Mesenchymal stem cell (in vitro differentiated cells and primary cell): Measurements from ENCODE around the gene CPLX3.

Experiments used
- DNase-seq: peaks from one replicate; pipeline ENCODE4 v3.0.0-alpha.2; 2013
- H2AFZ ChIP-seq: one replicate; pipeline ENCODE4 v1.6.1; 2013; ENCODE audit warnings: low read depth, mild to moderate bottlenecking, control low read depth, inconsistent platforms, low read length, moderate library complexity
- H2AK5ac ChIP-seq: 2 replicates; pipeline ENCODE4 v1.6.1; 2013; ENCODE audit warnings: low read length, moderate library complexity, mild to moderate bottlenecking, inconsistent platforms; ENCODE audit not compliant: severe bottlenecking
- H2BK120ac ChIP-seq: one replicate; pipeline ENCODE4 v1.6.1; 2013; ENCODE audit warnings: low read depth, mild to moderate bottlenecking, inconsistent platforms, low read length, moderate library complexity
- H2BK12ac ChIP-seq, 2 experiments: one replicate each; pipeline ENCODE4 v1.6.1; 2013; ENCODE audit warnings: inconsistent platforms in 2 of 2, low read length in 2 of 2, mild to moderate bottlenecking in 2 of 2, moderate library complexity in 2 of 2, control low read depth in 1 of 2
- H2BK15ac ChIP-seq: one replicate; pipeline ENCODE4 v1.6.1; 2013; ENCODE audit warnings: mild to moderate bottlenecking, low read depth, inconsistent platforms; ENCODE audit not compliant: poor library complexity, severe bottlenecking
- H2BK5ac ChIP-seq: 2 replicates; pipeline ENCODE4 v1.6.1; 2013; ENCODE audit warnings: low read depth, mild to moderate bottlenecking, low read length, control low read depth, inconsistent platforms; ENCODE audit not compliant: poor library complexity, severe bottlenecking
- H3K14ac ChIP-seq, 2 experiments: one replicate each; pipeline ENCODE4 v1.6.1; 2013; ENCODE audit warnings: inconsistent platforms in 2 of 2, low read length in 2 of 2, control low read depth in 1 of 2, mild to moderate bottlenecking in 1 of 2, moderate library complexity in 1 of 2
- H3K18ac ChIP-seq, 2 experiments: one replicate each; pipeline ENCODE4 v1.6.1; 2013; ENCODE audit warnings: inconsistent platforms in 2 of 2, low read length in 2 of 2, control low read depth in 1 of 2, low read depth in 1 of 2, mild to moderate bottlenecking in 1 of 2
- H3K23ac ChIP-seq, 2 experiments: one replicate each; pipeline ENCODE4 v1.6.1; 2013; ENCODE audit warnings: inconsistent platforms in 2 of 2, low read length in 2 of 2, mild to moderate bottlenecking in 2 of 2, moderate library complexity in 2 of 2, control low read depth in 1 of 2
- H3K27ac ChIP-seq: 2 replicates; pipeline ENCODE4 v1.5.1; 2013; ENCODE audit warnings: mild to moderate bottlenecking, moderate library complexity, low read length, control low read depth, inconsistent platforms; ENCODE audit not compliant: poor library complexity, severe bottlenecking
- H3K27me3 ChIP-seq, 2 experiments: 2 replicates each; pipeline versions ENCODE4 v1.6.1 to v1.7.0; 2013; ENCODE audit warnings: low read length in 2 of 2, mild to moderate bottlenecking in 2 of 2, moderate library complexity in 2 of 2, control low read depth in 1 of 2, inconsistent platforms in 1 of 2; ENCODE audit not compliant: control insufficient read depth in 1 of 2, insufficient read depth in 1 of 2
- H3K36me3 ChIP-seq, 2 experiments: 2 replicates each; pipeline versions ENCODE4 v1.6.1 to v1.7.0; 2013; ENCODE audit warnings: low read length in 2 of 2, control low read depth in 1 of 2, inconsistent platforms in 1 of 2, low read depth in 1 of 2, mild to moderate bottlenecking in 1 of 2; ENCODE audit not compliant: insufficient read depth in 2 of 2, control insufficient read depth in 1 of 2
- H3K4ac ChIP-seq, 2 experiments: one replicate each; pipeline ENCODE4 v1.6.1; 2013; ENCODE audit warnings: inconsistent platforms in 2 of 2, low read length in 2 of 2, mild to moderate bottlenecking in 2 of 2, moderate library complexity in 2 of 2, control low read depth in 1 of 2, low read depth in 1 of 2
- H3K4me1 ChIP-seq: 2 replicates; pipeline ENCODE4 v1.6.1; 2013; ENCODE audit warnings: low read depth, low read length, control low read depth; ENCODE audit not compliant: control insufficient read depth, insufficient read depth
- H3K4me2 ChIP-seq: 2 replicates; pipeline ENCODE4 v1.6.1; 2013; ENCODE audit warnings: low read length, mild to moderate bottlenecking, inconsistent platforms; ENCODE audit not compliant: poor library complexity, severe bottlenecking
- H3K4me3 ChIP-seq, 2 experiments: 2 replicates each; pipeline versions ENCODE4 v1.5.1 to v1.7.0; 2013; ENCODE audit warnings: low read length in 2 of 2, mild to moderate bottlenecking in 2 of 2, control low read depth in 1 of 2, low read depth in 1 of 2; ENCODE audit not compliant: insufficient read depth in 1 of 2
- H3K79me1 ChIP-seq: replicated peaks from 2 replicates; pipeline ENCODE4 v1.6.1; 2013; ENCODE audit warnings: mild to moderate bottlenecking, control low read depth, low read length, inconsistent platforms; ENCODE audit not compliant: poor library complexity, severe bottlenecking
- H3K9ac ChIP-seq: 2 replicates; pipeline ENCODE4 v1.7.0; 2013; ENCODE audit warnings: mild to moderate bottlenecking, low read length, moderate library complexity
- H3K9me3 ChIP-seq: 2 replicates; pipeline ENCODE4 v1.7.0; 2013; ENCODE audit warnings: mild to moderate bottlenecking, low read length; ENCODE audit not compliant: control insufficient read depth
- H4K8ac ChIP-seq: one replicate; pipeline ENCODE4 v1.6.1; 2013; ENCODE audit warnings: inconsistent platforms, mild to moderate bottlenecking, low read length, moderate library complexity
- H4K91ac ChIP-seq: one replicate; pipeline ENCODE4 v1.6.1; 2013; ENCODE audit warnings: mild to moderate bottlenecking, low read length, inconsistent platforms
- WGBS: methylation state at CpG from one replicate; pipeline ENCODE4 v1.1.7; 2013; ENCODE audit warnings: mixed read lengths; 5-methylcytosine and 5-hydroxymethylcytosine counted together

The CPLX3 gene

DNA sequence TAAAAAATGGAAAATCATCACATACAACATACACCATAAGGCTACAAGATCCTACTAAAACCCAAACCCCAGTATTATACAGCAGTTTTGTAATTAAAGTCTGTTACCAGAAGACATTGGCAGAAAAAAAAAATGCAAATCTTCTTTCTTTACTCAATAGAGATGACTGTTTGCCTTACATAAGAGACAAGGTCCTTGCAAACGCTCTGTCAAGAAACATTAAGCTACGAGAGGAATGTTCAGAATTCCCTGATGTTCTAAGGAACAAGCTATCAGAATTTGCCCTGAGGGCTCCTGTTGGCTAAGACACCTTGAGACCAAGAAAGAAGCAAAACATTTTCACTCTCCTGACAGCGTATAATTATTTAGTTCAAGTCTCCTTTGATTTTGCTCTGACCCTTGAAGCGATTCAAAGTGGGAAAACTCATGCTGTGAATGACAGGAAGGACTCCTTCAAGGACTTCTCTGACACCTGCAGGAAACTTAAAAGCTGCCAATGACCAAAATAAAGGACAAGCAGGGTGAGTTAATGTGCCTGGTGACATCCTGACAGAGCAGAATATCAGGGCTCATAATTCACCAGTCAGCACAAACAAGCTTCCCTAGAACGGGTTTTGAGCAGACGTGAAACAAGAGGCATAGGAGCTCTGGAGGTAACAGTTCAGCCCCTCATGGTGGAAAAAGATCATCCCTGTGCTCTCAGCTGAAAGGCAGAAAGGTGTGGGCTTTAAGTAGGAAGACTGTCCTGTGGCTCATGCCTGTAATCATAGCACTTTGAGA lies 44.2 kb downstream of the CPLX3 start:
- H3K9ac ChIP-seq: peak overlapping the region; percentile 10
- H2BK12ac ChIP-seq: no peak overlapping the region
- no peak overlapping the region for H3K18ac ChIP-seq
- peak overlapping the region; percentile 6 for H3K4me2 ChIP-seq
- no peak overlapping the region for H3K4me3 ChIP-seq
- no peak overlapping the region for H2BK15ac ChIP-seq
- H3K27ac ChIP-seq: peak overlapping the region; percentile 15
- DNase-seq: peak; percentile 41
- peaks cover 41% of the 10 kb centered on the region for H3K4me1 ChIP-seq
- no peak overlapping the region for H2AFZ ChIP-seq
- peaks cover 5% of the 10 kb centered on the region for H3K79me1 ChIP-seq
- no peak overlapping the region for H2BK5ac ChIP-seq
- H3K23ac ChIP-seq: no peak overlapping the region
- peak overlapping the region in 1 of 2 experiments; percentile 30 for H3K4ac ChIP-seq
- H2BK120ac ChIP-seq: no peak overlapping the region
- H3K27me3 ChIP-seq: no peaks in the 10 kb centered on the region
- no peaks in the 10 kb centered on the region for H3K9me3 ChIP-seq
- H3K36me3 ChIP-seq: peaks cover 3 to 14% of the 10 kb centered on the region in 2 experiments
- no peak overlapping the region for H4K8ac ChIP-seq
- WGBS: 64% methylated on average over 6 of the region's 6 CpGs
- no peak overlapping the region for H4K91ac ChIP-seq
- H2AK5ac ChIP-seq: peak overlapping the region; percentile 49
- no peak overlapping the region for H3K14ac ChIP-seq

GRCh38 chr15:74872702-74873035 lies 46.2 kb downstream of the CPLX3 start:
- Histone ChIP-seq H2BK5ac (no peak overlapping the region), H3K36me3 (peaks cover 3 to 9% of the 10 kb centered on the region in 2 experiments), H3K18ac (peak overlapping the region in 1 of 2 experiments; percentile 29), H2BK120ac (no peak overlapping the region), H2AFZ (no peak overlapping the region), H3K79me1 (peaks cover 5% of the 10 kb centered on the region), H3K4me2 (peak overlapping the region; percentile 98), H3K27me3 (no peaks in the 10 kb centered on the region), H3K27ac (no peak overlapping the region), H3K4me3 (peak overlapping the region; percentile 72 to 100), H2BK15ac (no peak overlapping the region), H3K9me3 (no peaks in the 10 kb centered on the region), H3K4ac (no peak overlapping the region), H2AK5ac (peak overlapping the region; percentile 23), H4K8ac (no peak overlapping the region), H4K91ac (no peak overlapping the region), H3K4me1 (peaks cover 29% of the 10 kb centered on the region), H3K9ac (peak overlapping the region; percentile 97), H3K14ac (no peak overlapping the region), H2BK12ac (no peak overlapping the region), H3K23ac (no peak overlapping the region)
- no peak for DNase-seq
- WGBS: 0% methylated on average over 10 of the region's 11 CpGs

GRCh38 chr15:74873036-74873755 lies 46.8 kb downstream of the CPLX3 start, which contains the start of gene SCAMP2:
TSS of gene SCAMP2 (minus strand) at chr15:74873365. CDS start at chr15:74873255, 110 bp downstream.
- Histone ChIP-seq H2BK120ac (no peak within 1 kb of the TSS), H3K14ac (peak within 1 kb of the TSS in 1 of 2 experiments; percentile 88), H3K18ac (peak within 1 kb of the TSS; percentile 88 to 97), H3K27me3 (no peaks in the 10 kb centered on the region), H3K23ac (no peak within 1 kb of the TSS), H4K8ac (peak within 1 kb of the TSS; percentile 98), H3K9me3 (no peaks in the 10 kb centered on the region), H2BK15ac (peak within 1 kb of the TSS; percentile 12), H2BK12ac (peak within 1 kb of the TSS; percentile 19 to 71), H3K4me3 (peak within 1 kb of the TSS; percentile 72 to 100), H3K9ac (peak within 1 kb of the TSS; percentile 97), H2BK5ac (peak within 1 kb of the TSS; percentile 48), H2AFZ (peak within 1 kb of the TSS; percentile 77), H3K4me1 (peaks cover 28% of the 10 kb centered on the region), H3K79me1 (peaks cover 5% of the 10 kb centered on the region), H3K4me2 (peak within 1 kb of the TSS; percentile 98), H3K4ac (peak within 1 kb of the TSS; percentile 74 to 90), H3K27ac (peak within 1 kb of the TSS; percentile 82), H2AK5ac (peak within 1 kb of the TSS; percentile 49), H3K36me3 (peaks cover 3 to 5% of the 10 kb centered on the region in 2 experiments), H4K91ac (peak within 1 kb of the TSS; percentile 73)
- WGBS: 2% methylated on average over 19 of the region's 52 CpGs
- DNase-seq: peak; percentile 97
